ENCODE data around the gene SULT4A1.
"Not testable (repeated sequence)": the region's sequence is repeated elsewhere in the genome, so short reads cannot be mapped to it uniquely, and the experiment has no call there.

SULT4A1 gene

GRCh38 chr22:43880541-43880991 is 18.3 kb upstream of the SULT4A1 start:
- Histone ChIP-seq H3K27me3 (ENCODE audit: control insufficient read depth in 2 of 2, insufficient read depth in 2 of 2, low read length in 2 of 2) (peaks cover 4 to 5% of the 10 kb centered on the region in 2 donors), H3K4me3 (ENCODE audit: low read length in 2 of 2) (no peak overlapping the region), H3K27ac (ENCODE audit: low read depth in 2 of 2, low read length in 2 of 2) (no peak overlapping the region), H3K9me3 (ENCODE audit: control insufficient read depth in 2 of 2, low read length in 2 of 2) (no peaks in the 10 kb centered on the region), H3K9ac (ENCODE audit: low read depth in 1 of 2, low read length in 2 of 2) (no peak overlapping the region), H3K36me3 (ENCODE audit: control insufficient read depth in 2 of 2, insufficient read depth in 2 of 2, low read length in 2 of 2) (no peaks in the 10 kb centered on the region), H3K4me1 (ENCODE audit: control insufficient read depth in 2 of 2, insufficient read depth in 2 of 2, low read length in 2 of 2) (no peaks in the 10 kb centered on the region)

DNA sequence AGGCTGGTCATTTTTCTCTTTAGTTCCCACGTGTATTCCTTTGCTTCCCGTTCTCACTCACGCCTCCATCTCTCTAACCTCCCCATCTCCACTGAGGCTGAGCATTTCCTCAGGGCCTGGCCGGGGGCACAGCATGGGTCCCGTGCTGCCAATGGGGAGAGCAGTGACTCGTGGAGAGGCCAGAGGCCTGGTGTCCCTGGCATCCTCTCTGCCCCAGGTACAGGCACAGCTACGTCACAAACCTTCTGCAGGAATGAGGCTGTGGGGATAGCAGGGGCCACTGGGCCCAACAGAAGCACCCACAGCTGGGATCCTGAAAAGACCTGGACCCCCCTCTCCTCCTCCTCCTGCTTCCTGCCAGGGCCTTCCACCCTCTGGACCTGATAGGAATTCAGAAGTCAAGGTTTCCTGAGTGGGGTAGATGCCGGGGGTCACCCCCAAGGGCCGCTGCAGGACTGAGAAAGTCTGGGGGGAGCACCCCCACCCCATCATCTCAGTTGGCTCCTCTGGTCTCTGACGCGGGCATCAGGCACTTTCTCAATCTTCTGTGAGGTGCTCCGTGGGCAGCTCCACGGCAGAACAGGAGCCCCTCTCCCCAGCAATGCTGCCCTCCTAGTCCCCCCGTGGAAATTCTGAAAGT is 17.7 kb upstream of the SULT4A1 start:
- Histone ChIP-seq H3K4me3 (ENCODE audit: low read length in 2 of 2) (no peak overlapping the region), H3K27ac (ENCODE audit: low read depth in 2 of 2, low read length in 2 of 2) (no peak overlapping the region), H3K4me1 (ENCODE audit: control insufficient read depth in 2 of 2, insufficient read depth in 2 of 2, low read length in 2 of 2) (no peaks in the 10 kb centered on the region), H3K9me3 (ENCODE audit: control insufficient read depth in 2 of 2, low read length in 2 of 2) (no peaks in the 10 kb centered on the region), H3K9ac (ENCODE audit: low read depth in 1 of 2, low read length in 2 of 2) (no peak overlapping the region), H3K27me3 (ENCODE audit: control insufficient read depth in 2 of 2, insufficient read depth in 2 of 2, low read length in 2 of 2) (peaks cover 4 to 5% of the 10 kb centered on the region in 2 donors), H3K36me3 (ENCODE audit: control insufficient read depth in 2 of 2, insufficient read depth in 2 of 2, low read length in 2 of 2) (no peaks in the 10 kb centered on the region)

DNA sequence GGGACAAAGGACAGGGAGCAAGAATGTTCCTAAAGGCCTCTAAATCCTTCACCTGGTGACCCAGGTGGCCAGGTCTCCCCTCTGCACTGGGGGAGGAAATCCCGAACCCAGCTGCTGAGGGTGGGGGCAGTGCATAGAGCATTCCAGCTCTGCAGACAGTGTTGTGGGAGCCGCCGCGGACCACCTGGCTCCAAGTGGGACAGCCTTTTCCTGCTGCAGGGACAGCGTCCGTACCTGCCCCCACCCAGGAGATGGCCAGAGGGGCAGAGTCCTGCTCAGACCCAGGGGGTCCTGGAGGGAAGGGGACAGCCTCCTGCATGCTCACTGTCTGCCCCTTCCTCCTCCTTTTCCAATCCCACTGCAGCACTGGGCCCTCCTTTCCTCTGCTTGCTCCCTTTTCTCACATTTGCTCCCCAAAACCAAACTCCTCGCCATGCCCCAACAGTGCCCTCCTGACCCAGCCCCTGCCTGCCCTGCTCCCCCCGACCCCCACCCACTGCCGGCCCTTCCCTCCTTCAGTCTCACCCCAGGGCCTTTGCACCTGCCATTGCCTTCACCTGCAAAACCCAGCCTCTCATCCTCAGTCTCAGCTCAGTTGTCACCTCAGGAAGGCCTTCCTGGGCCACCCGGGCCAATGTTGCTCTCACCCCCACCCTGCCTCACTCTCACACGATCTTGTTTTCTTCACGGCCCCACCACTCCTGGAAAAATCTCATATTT is 16.7 kb upstream of the SULT4A1 start:
- Histone ChIP-seq H3K27me3 (ENCODE audit: control insufficient read depth in 2 of 2, insufficient read depth in 2 of 2, low read length in 2 of 2) (peaks cover 4 to 5% of the 10 kb centered on the region in 2 donors), H3K4me3 (ENCODE audit: low read length in 2 of 2) (no peak overlapping the region), H3K36me3 (ENCODE audit: control insufficient read depth in 2 of 2, insufficient read depth in 2 of 2, low read length in 2 of 2) (no peaks in the 10 kb centered on the region), H3K9ac (ENCODE audit: low read depth in 1 of 2, low read length in 2 of 2) (no peak overlapping the region), H3K27ac (ENCODE audit: low read depth in 2 of 2, low read length in 2 of 2) (no peak overlapping the region), H3K4me1 (ENCODE audit: control insufficient read depth in 2 of 2, insufficient read depth in 2 of 2, low read length in 2 of 2) (no peaks in the 10 kb centered on the region), H3K9me3 (ENCODE audit: control insufficient read depth in 2 of 2, low read length in 2 of 2) (no peaks in the 10 kb centered on the region)

- H3K9me3 ChIP-seq (ENCODE audit: control insufficient read depth in 2 of 2, low read length in 2 of 2): no peaks in the 10 kb centered on the region
- no peaks in the 10 kb centered on the region for H3K4me1 ChIP-seq (ENCODE audit: control insufficient read depth in 2 of 2, insufficient read depth in 2 of 2, low read length in 2 of 2)
- no peak overlapping the region for H3K4me3 ChIP-seq (ENCODE audit: low read length in 2 of 2)
- H3K27me3 ChIP-seq (ENCODE audit: control insufficient read depth in 2 of 2, insufficient read depth in 2 of 2, low read length in 2 of 2): peaks cover 4% of the 10 kb centered on the region in 2 donors
- H3K9ac ChIP-seq (ENCODE audit: low read depth in 1 of 2, low read length in 2 of 2): no peak overlapping the region
- no peaks in the 10 kb centered on the region for H3K36me3 ChIP-seq (ENCODE audit: control insufficient read depth in 2 of 2, insufficient read depth in 2 of 2, low read length in 2 of 2)
- H3K27ac ChIP-seq (ENCODE audit: low read depth in 2 of 2, low read length in 2 of 2): no peak overlapping the region
Measured at GRCh38 chr22:43878079-43878795, 15.9 kb upstream of the SULT4A1 start.

GRCh38 chr22:43876866-43877509 is 14.7 kb upstream of the SULT4A1 start:
- no peaks in the 10 kb centered on the region for H3K4me1 ChIP-seq (ENCODE audit: control insufficient read depth in 2 of 2, insufficient read depth in 2 of 2, low read length in 2 of 2)
- H3K27me3 ChIP-seq (ENCODE audit: control insufficient read depth in 2 of 2, insufficient read depth in 2 of 2, low read length in 2 of 2): no peaks in the 10 kb centered on the region
- H3K9ac ChIP-seq (ENCODE audit: low read depth in 1 of 2, low read length in 2 of 2): no peak overlapping the region
- H3K27ac ChIP-seq (ENCODE audit: low read depth in 2 of 2, low read length in 2 of 2): no peak overlapping the region
- no peak overlapping the region for H3K4me3 ChIP-seq (ENCODE audit: low read length in 2 of 2)
- no peaks in the 10 kb centered on the region for H3K36me3 ChIP-seq (ENCODE audit: control insufficient read depth in 2 of 2, insufficient read depth in 2 of 2, low read length in 2 of 2)
- H3K9me3 ChIP-seq (ENCODE audit: control insufficient read depth in 2 of 2, low read length in 2 of 2): no peaks in the 10 kb centered on the region

- Histone ChIP-seq H3K4me1 (ENCODE audit: control insufficient read depth in 2 of 2, insufficient read depth in 2 of 2, low read length in 2 of 2) (no peaks in the 10 kb centered on the region), H3K27ac (ENCODE audit: low read depth in 2 of 2, low read length in 2 of 2) (no peak overlapping the region), H3K4me3 (ENCODE audit: low read length in 2 of 2) (no peak overlapping the region), H3K27me3 (ENCODE audit: control insufficient read depth in 2 of 2, insufficient read depth in 2 of 2, low read length in 2 of 2) (peaks cover 2 to 6% of the 10 kb centered on the region in 2 donors), H3K9me3 (ENCODE audit: control insufficient read depth in 2 of 2, low read length in 2 of 2) (no peaks in the 10 kb centered on the region), H3K36me3 (ENCODE audit: control insufficient read depth in 2 of 2, insufficient read depth in 2 of 2, low read length in 2 of 2) (no peaks in the 10 kb centered on the region), H3K9ac (ENCODE audit: low read depth in 1 of 2, low read length in 2 of 2) (no peak overlapping the region)
Measured at GRCh38 chr22:43869799-43870198, 7.5 kb upstream of the SULT4A1 start.

- H3K36me3 ChIP-seq (ENCODE audit: control insufficient read depth in 2 of 2, insufficient read depth in 2 of 2, low read length in 2 of 2); H3K9me3 ChIP-seq (ENCODE audit: control insufficient read depth in 2 of 2, low read length in 2 of 2); H3K9ac ChIP-seq (ENCODE audit: low read depth in 1 of 2, low read length in 2 of 2); H3K4me1 ChIP-seq (ENCODE audit: control insufficient read depth in 2 of 2, insufficient read depth in 2 of 2, low read length in 2 of 2); H3K27me3 ChIP-seq (ENCODE audit: control insufficient read depth in 2 of 2, insufficient read depth in 2 of 2, low read length in 2 of 2); H3K4me3 ChIP-seq (ENCODE audit: low read length in 2 of 2); H3K27ac ChIP-seq (ENCODE audit: low read depth in 2 of 2, low read length in 2 of 2): not testable (repeated sequence)
Measured at GRCh38 chr22:43869001-43869400, 6.7 kb upstream of the SULT4A1 start.

GRCh38 chr22:43867839-43868635 is 5.7 kb upstream of the SULT4A1 start:
- H3K27ac ChIP-seq (ENCODE audit: low read depth in 2 of 2, low read length in 2 of 2): no peak overlapping the region
- H3K27me3 ChIP-seq (ENCODE audit: control insufficient read depth in 2 of 2, insufficient read depth in 2 of 2, low read length in 2 of 2): peaks cover 10 to 11% of the 10 kb centered on the region in 2 donors
- H3K4me1 ChIP-seq (ENCODE audit: control insufficient read depth in 2 of 2, insufficient read depth in 2 of 2, low read length in 2 of 2): no peaks in the 10 kb centered on the region
- H3K9ac ChIP-seq (ENCODE audit: low read depth in 1 of 2, low read length in 2 of 2): no peak overlapping the region
- H3K9me3 ChIP-seq (ENCODE audit: control insufficient read depth in 2 of 2, low read length in 2 of 2): no peaks in the 10 kb centered on the region
- H3K36me3 ChIP-seq (ENCODE audit: control insufficient read depth in 2 of 2, insufficient read depth in 2 of 2, low read length in 2 of 2): no peaks in the 10 kb centered on the region
- no peak overlapping the region for H3K4me3 ChIP-seq (ENCODE audit: low read length in 2 of 2)

DNA sequence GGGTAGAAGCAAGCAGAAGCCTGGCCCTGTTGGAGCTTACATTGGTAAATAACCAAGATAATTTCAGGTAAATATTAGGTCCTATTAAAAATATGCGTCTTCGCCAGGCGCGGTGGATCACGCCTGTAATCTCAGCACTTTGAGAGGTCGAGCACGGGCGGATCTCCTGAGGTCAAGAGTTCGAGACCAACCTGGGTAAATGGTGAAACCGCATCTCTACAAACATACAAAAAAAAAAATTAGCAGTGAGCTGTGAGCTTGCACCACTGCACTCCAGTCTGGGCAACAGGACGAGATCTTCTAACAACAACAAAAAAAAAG is 529 bp upstream of the SULT4A1 start:
- Histone ChIP-seq H3K4me3 (ENCODE audit: low read length in 2 of 2) (no peak overlapping the region), H3K27ac (ENCODE audit: low read depth in 2 of 2, low read length in 2 of 2) (no peak overlapping the region), H3K9me3 (ENCODE audit: control insufficient read depth in 2 of 2, low read length in 2 of 2) (no peaks in the 10 kb centered on the region), H3K9ac (ENCODE audit: low read depth in 1 of 2, low read length in 2 of 2) (no peak overlapping the region), H3K36me3 (ENCODE audit: control insufficient read depth in 2 of 2, insufficient read depth in 2 of 2, low read length in 2 of 2) (no peaks in the 10 kb centered on the region), H3K27me3 (ENCODE audit: control insufficient read depth in 2 of 2, insufficient read depth in 2 of 2, low read length in 2 of 2) (peaks cover 18 to 21% of the 10 kb centered on the region in 2 donors), H3K4me1 (ENCODE audit: control insufficient read depth in 2 of 2, insufficient read depth in 2 of 2, low read length in 2 of 2) (no peaks in the 10 kb centered on the region)
